T-helper 22 cell (primary cell): Measurements from ENCODE around the gene MEN1.
A peak's percentile ranks its signal among the peaks of the same experiment; 100 is the strongest.

ENCODE experiments used
- DNase-seq: peaks from one replicate; pipeline ENCODE4 v3.0.0-alpha.2; 2020; ENCODE audit warnings: low read depth

MEN1 gene

GRCh38 chr11:64810271-64810890, at the start of gene MEN1:
Gene MEN1, minus strand, starts transcription at chr11:64810551. Its CDS starts 442 bp downstream, at chr11:64810109.
- peak; percentile 68 for DNase-seq

- DNase-seq = peak; percentile 53
Observed at GRCh38 chr11:64859542-64860414, 49.4 kb upstream of the MEN1 start.

GRCh38 chr11:64858467-64859263, 48.3 kb upstream of the MEN1 start:
- peak; percentile 65 for DNase-seq

GRCh38 chr11:64857485-64857884, 47.1 kb upstream of the MEN1 start:
- DNase-seq = no peak

GRCh38 chr11:64856382-64857227, 46.3 kb upstream of the MEN1 start:
- DNase-seq = no peak

- DNase-seq = no peak
Observed at GRCh38 chr11:64855596-64856304, 45.4 kb upstream of the MEN1 start.

- peak; percentile 46 for DNase-seq
Observed at GRCh38 chr11:64854534-64855502, 44.5 kb upstream of the MEN1 start.

GRCh38 chr11:64854157-64854533, 43.8 kb upstream of the MEN1 start:
- no peak for DNase-seq

DNA sequence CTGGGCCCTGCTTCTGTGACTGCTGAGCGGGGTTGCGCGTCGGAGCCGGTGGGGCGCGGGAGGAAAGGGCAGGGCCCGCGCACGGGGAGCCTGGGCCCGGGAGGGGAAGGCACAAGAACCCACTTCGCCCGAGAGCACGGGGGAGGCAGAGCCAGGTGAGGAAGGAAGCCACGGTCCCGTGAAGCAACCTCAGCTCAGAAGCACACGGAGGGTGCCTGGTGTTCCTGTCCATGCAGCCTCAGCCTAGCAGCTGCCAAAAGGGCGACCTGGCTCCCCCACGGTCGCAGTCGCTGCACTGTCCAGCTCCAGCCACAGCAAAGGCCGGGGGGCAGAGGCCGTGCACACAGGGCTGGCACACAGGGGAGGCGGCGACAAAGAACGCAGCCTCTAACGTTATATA, 43.4 kb upstream of the MEN1 start:
- no peak for DNase-seq

GRCh38 chr11:64852804-64853509, 42.6 kb upstream of the MEN1 start:
- DNase-seq = no peak

DNA sequence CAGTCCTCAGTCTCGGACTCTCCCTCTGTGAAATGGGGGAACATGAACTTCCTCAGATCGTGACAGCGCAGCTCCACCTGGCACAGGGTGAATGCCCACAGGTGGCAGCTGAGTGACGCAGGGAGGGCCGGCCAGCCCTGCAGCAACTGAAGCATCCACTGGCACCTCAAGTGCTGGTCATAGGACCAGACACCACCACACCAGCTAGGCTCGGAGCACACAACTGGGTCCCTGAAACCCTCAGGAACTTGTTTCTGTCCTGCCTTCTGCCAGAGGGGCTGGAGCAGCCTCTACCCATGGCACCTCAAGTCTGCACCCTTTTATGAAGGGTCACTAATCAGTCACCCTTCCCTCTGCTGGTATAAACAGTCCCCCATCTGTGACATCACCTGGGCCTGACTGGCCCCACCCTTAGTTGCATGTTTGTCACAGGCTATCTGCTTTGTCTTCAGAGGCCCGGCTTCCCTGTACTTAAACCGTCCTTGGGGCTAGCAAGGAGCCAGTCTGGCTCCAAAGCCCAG, 41.5 kb upstream of the MEN1 start:
- DNase-seq = no peak

DNA sequence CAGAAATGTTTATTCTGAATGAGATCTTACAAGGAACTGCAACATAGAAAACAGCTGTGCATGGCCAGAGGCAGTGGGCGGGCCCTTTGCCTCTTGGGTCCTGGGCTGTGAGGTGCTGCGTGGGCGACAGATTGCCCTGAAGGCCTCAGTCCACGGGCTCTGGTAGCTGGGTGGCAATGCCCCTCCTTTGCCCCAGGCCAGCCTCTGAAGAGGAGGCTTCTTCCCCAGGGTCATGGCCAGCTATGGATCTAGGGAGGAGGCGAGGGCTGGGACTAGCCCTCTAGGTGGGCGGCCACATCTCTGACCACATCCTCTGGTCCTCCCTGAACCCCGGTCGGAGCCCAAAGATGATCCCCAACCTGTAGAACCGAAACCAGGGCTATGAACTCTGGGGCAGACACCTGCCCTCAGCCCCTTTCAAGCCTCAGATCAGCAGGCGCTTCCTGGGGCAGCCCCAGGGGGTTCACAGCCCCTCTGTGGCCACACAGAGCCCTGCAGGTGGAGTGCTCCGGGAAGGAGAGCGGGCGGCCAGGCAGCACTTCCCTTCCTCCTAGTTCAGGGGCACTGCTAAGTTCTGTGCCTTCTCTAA, 40.7 kb upstream of the MEN1 start:
- peak; percentile 60 for DNase-seq

GRCh38 chr11:64849598-64850356, 39.4 kb upstream of the MEN1 start:
- no peak for DNase-seq

- no peak for DNase-seq
Observed at GRCh38 chr11:64848826-64849597, 38.7 kb upstream of the MEN1 start.

- no peak for DNase-seq
Observed at GRCh38 chr11:64848214-64848825, 38.0 kb upstream of the MEN1 start.

- peak; percentile 79 for DNase-seq
Observed at GRCh38 chr11:64846998-64847666, 36.8 kb upstream of the MEN1 start.
